Central memory CD8-positive, alpha-beta T cell (primary cell): ENCODE measurements around the gene GLMP.

Experiments
- ATAC-seq: fragments of 150-1000 bp; cut with Tn5 transposase; replicated peaks from 2 replicates; pipeline ENCODE4 v1.10.0; 2022; ENCODE audit warnings: mild to moderate bottlenecking, moderate FRiP score, moderate number of reproducible peaks; ENCODE audit not compliant: poor library complexity, severe bottlenecking; ENCODE audit errors: extremely low read depth
- DNase-seq, 2 donors: peaks; one replicate each; pipeline ENCODE4 v3.0.0; 2021; ENCODE audit warnings: low spot score in 2 of 2
- H3K27ac Mint-ChIP-seq: one replicate; pipeline ENCODE4 v1.8.0; 2022; ENCODE audit warnings: low read depth, mild to moderate bottlenecking, moderate library complexity, mixed read lengths
- H3K27me3 Mint-ChIP-seq: one replicate; pipeline ENCODE4 v1.8.0; 2022; ENCODE audit warnings: mixed read lengths
- H3K36me3 Mint-ChIP-seq: one replicate; pipeline ENCODE4 v1.8.0; 2022; ENCODE audit warnings: mild to moderate bottlenecking, moderate library complexity, mixed read lengths; ENCODE audit not compliant: insufficient read depth
- H3K4me1 Mint-ChIP-seq: one replicate; pipeline ENCODE4 v1.8.0; 2022; ENCODE audit warnings: mixed read lengths
- H3K4me3 Mint-ChIP-seq: one replicate; pipeline ENCODE4 v1.8.0; 2022; ENCODE audit warnings: mild to moderate bottlenecking, moderate library complexity, mixed read lengths
- H3K9me3 Mint-ChIP-seq: one replicate; pipeline ENCODE4 v1.8.0; 2022; ENCODE audit warnings: mixed read lengths

GLMP gene

GRCh38 chr1:156244712-156245111 is 50.8 kb downstream of the GLMP start:
- Mint-ChIP-seq H3K27ac (peak overlapping the region; percentile 82), H3K36me3 (peaks cover 18% of the 10 kb centered on the region), H3K4me3 (peak overlapping the region; percentile 86), H3K27me3 (no peaks in the 10 kb centered on the region), H3K4me1 (peaks cover 15% of the 10 kb centered on the region), H3K9me3 (no peaks in the 10 kb centered on the region)
- no peak for ATAC-seq
- DNase-seq = no peak

GRCh38 chr1:156244126-156244525 is 51.4 kb downstream of the GLMP start:
- Mint-ChIP-seq H3K4me3 (peak overlapping the region; percentile 86), H3K4me1 (peaks cover 15% of the 10 kb centered on the region)

GRCh38 chr1:156242738-156243137 is 52.7 kb downstream of the GLMP start:
- no peaks in the 10 kb centered on the region for H3K27me3 Mint-ChIP-seq
- H3K27ac Mint-ChIP-seq = no peak overlapping the region
- DNase-seq (no peak), ATAC-seq (no peak)
- no peak overlapping the region for H3K4me3 Mint-ChIP-seq
- peaks cover 15% of the 10 kb centered on the region for H3K4me1 Mint-ChIP-seq
- H3K9me3 Mint-ChIP-seq = no peaks in the 10 kb centered on the region
- peaks cover 23% of the 10 kb centered on the region for H3K36me3 Mint-ChIP-seq

More at GRCh38 chr1:156244126-156244525, 51.4 kb downstream of the GLMP start:
- no peak overlapping the region for H3K27ac Mint-ChIP-seq
- DNase-seq (no peak), ATAC-seq (no peak)
- peaks cover 20% of the 10 kb centered on the region for H3K36me3 Mint-ChIP-seq
- no peaks in the 10 kb centered on the region for H3K27me3 Mint-ChIP-seq
- no peaks in the 10 kb centered on the region for H3K9me3 Mint-ChIP-seq
